GM21390 (cell line): ENCODE measurements around the gene LAMA3.

Experiments
- ATAC-seq: cut with Tn5 transposase; IDR thresholded peaks from one replicate; pipeline ENCODE4 v1.9.1; 2021; ENCODE audit not compliant: unreplicated experiment

The LAMA3 gene

GRCh38 chr18:23889907-23890306 is 200.7 kb downstream of the LAMA3 start:
- no peak for ATAC-seq

GRCh38 chr18:23890589-23890988 is 201.3 kb downstream of the LAMA3 start:
- no peak for ATAC-seq

DNA sequence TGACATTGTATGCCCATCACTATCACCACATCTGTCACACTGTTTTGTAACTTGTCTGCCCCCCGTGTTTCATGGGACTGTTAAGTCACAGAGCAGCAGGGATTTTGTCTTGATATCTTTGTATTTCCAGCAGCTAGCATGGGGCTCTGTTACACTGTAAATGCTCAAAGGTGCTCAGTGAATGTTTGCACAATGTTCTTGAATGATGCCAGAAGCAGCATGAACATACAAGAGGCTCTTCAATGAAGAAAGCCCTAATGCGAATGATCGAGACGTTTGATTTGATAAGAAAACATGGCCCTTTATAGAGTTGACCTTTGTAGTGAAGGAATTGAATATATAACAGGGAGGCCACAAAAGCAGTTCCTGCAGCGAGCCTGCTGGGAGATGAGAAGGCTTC is 204.4 kb downstream of the LAMA3 start:
- ATAC-seq = no peak

DNA sequence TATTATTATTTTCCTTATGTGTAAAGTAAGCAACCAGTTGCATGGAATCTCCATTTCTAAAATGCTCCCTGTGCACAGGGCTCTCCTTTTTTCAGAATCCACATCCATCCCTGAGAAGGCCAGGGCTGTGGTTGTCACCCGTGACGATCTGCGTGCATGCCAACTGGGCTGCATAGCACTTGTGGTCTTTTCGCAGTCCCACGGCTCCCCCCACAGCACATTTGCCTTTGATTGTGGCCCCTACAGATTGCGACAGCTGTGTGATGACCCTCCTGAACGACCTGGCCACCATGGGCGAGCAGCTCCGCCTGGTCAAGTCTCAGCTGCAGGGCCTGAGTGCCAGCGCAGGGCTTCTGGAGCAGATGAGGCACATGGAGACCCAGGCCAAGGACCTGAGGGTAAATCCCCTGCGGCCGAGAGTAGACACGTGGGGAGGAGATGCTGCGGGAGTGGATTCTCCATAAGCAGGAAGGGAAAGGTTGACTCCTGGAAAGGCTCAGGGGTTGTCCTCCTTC is 205.5 kb downstream of the LAMA3 start:
- ATAC-seq = no peak

- no peak for ATAC-seq
These were observed 208.0 kb downstream of the LAMA3 start for GRCh38 chr18:23897291-23897690.

DNA sequence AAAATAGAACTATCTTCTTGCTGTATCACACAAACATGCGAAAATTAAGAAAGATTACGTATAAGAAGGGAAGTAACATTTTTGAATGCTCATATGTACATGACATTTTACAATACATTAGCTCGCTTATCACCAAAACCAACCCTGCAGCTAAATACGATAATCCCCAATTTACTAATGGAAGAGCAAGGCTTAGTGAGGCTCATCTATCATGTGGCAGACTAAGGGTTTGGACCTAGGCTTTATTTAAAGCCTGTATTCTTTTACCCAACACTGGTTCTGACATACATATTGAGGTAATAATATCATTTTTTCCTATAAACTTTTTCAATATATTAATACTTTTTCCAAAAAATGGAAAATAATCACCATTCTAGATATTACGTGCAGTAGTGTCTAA is 208.5 kb downstream of the LAMA3 start:
- ATAC-seq = no peak

DNA sequence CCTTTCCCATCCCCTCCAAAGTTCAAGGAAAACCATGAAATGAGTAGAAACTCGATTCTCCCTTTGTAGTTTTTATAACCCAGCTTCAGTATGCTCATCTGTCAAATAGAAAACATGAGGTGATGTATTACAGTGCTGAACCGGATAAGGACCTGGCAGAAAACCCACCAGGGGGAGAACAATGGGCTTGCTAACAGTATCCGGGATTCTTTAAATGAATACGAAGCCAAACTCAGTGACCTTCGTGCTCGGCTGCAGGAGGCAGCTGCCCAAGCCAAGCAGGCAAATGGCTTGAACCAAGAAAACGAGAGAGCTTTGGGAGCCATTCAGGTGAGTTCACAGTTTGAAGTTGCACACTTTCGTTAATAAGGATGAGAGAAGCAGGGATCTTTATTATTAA is 211.7 kb downstream of the LAMA3 start:
- no peak for ATAC-seq

GRCh38 chr18:23902396-23902795 is 213.1 kb downstream of the LAMA3 start:
- ATAC-seq = no peak

DNA sequence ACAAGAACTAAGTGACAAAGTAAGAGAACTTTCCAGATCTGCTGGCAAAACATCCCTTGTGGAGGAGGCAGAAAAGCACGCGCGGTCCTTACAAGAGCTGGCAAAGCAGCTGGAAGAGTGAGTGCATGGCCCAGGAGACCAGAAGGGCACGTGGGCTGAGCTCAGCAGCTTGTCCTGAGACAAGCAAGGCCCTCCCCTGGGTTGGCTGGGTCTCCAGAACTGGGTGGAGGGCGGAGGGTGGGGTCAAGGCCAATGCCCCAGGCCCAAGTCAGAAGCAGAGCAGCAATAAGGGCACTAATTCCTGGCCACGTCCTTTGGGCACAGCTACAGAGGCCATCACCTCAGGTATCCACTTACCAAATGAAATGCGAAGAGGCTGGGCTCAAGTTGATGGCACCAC is 214.7 kb downstream of the LAMA3 start:
- ATAC-seq = no peak

DNA sequence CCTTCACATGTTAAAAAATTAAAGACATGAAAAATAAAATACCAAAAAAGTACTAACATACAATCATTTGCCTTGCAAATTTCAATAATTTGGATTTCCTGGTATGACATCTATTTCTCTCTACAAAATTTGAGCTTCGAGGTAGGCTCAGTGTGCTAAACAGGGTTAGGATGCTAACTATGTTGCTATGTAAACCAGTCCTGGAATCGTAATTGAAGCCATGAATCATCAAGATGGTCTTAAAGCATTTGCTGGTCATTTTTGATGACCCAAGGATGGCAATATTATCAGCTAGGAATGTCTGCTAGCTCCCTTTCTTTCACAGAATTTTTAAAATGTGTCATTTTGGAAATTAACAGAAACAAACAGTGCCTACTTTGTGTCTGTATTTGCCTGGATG is 217.4 kb downstream of the LAMA3 start:
- no peak for ATAC-seq

DNA sequence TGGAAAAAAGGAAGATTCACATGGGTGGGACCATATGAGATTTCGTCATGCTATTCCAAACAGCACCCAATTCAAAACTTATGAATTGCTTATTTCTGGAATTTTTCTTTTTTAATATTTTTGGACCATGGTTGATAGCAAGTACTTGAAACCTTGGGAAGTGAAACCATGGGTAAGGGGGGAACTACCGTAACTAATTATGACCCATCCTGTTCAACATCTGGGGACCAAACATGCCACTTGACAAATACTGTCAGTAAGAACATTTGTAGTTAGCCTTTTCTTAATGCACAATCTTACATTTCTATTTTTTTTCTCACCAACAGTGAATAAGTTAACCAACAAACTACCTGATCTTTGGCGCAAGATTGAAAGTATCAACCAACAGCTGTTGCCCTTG is 219.6 kb downstream of the LAMA3 start:
- no peak for ATAC-seq

- no peak for ATAC-seq
These were observed 220.8 kb downstream of the LAMA3 start for GRCh38 chr18:23910032-23910431.

GRCh38 chr18:23912356-23912755 is 223.1 kb downstream of the LAMA3 start:
- no peak for ATAC-seq

GRCh38 chr18:23916338-23916737 is 227.1 kb downstream of the LAMA3 start:
- ATAC-seq = no peak

DNA sequence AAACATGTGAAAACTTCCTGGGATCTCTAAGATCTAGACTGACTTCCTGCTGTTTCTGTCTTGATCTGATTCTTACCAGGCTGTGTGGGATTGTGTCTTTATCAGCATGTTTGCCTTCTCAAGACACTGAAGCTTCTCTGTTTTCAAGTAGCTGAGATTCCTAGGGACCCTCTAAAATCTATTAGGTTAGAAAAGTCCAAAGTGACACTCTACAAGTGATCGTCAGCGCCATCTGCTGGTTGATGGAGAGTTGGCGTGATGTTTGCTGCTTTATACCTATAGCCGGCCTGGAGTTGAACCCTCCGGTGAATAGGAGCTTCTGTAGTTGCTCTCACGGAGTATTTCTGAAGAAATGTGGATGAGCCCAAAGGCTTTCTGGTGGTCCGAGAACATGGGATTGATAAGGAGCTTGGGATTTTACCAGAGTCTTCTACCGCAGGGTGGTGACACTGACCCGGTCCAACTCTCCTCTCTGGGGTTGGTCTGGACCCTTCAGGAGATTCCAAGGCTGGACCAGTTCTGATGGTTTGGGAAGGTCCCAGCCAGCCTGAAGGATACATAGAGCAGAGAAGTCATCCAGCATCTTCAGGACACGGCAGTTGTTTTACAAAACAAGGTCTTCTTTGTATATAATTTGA is 229.3 kb downstream of the LAMA3 start:
- ATAC-seq = peak; percentile 71

GRCh38 chr18:23920054-23920453 is 230.8 kb downstream of the LAMA3 start:
- no peak for ATAC-seq

DNA sequence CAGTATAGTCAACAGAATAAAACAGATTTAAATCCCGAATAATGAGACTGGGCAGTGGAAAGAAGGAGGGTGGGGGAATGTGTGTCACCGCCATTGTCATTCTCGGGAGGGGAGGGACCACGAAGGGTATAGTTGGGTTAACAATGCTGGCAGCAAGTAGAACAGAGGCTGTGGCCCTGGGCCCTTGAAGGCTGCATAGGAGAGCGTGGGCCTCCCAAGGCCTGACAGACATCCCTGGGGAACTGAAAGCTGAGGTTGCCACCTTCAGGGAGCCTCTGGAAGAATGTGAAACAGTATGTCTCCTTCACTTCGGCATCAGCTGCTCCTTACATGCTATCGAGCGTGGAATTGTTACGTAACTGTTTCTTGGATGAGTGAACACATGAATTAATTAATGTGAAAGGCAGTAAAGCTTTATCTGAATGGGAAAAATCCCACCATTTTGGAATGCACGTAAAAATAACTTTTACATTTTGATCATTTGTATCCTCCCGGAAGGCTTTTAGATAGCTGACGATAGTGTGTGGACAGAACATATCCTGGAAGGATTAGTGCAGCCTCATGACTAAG is 232.5 kb downstream of the LAMA3 start:
- no peak for ATAC-seq

DNA sequence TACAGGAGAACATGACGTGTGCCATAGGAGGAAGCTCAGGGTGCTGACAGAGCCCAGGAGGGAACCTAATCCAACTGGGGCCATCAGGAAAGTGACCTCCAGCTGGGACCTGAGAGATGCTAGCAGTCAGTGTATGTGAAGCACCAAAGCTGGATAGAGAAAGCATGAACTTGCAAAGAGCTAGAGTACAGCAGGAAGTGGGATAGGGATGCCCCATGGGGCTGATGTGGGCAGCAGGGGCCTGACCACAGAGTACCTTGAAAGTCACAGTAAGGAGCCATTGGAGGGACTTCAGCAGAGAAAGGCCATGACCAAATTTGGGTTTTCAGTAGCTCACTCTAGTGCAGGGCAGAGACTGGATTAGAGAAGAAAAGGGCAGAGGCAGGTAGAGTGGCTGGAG is 233.7 kb downstream of the LAMA3 start:
- no peak for ATAC-seq

DNA sequence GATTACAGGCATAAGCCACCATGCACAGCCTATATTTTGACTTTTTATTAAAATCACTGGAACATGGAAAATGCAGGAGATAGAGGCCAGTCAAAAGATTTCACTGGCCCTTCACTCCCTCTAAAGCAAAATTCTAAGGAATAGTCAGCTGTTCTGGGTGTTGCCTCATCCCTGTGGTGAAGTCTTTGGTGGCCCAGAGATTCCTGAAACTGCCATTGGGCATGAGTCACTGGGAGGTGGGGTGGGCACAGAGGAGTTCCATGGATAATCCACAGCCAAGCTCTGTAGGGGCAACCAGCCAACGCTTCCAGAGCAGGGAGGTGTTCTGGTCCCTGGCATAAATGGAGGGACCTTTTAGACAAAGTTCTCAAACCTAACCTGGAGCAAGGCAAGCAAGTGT is 235.6 kb downstream of the LAMA3 start:
- ATAC-seq = no peak

DNA sequence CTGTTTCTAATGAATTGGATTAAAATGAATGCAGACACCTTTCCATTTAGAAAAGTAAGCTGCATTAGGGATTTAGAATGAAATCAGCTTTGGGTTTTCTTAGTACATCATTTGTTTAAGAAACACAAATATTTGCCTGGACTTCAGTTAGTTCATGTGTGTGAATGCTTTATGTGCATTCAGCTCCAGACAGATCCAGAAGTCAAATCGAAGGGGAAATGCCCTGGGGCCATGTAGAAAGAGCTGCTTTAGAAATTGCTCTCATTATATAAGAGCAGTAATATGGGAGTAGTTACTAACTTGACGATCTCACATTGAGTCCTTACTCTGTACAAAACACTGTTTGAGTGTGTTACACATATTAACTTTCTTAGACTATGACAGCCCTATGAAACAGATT is 237.3 kb downstream of the LAMA3 start:
- ATAC-seq = no peak

DNA sequence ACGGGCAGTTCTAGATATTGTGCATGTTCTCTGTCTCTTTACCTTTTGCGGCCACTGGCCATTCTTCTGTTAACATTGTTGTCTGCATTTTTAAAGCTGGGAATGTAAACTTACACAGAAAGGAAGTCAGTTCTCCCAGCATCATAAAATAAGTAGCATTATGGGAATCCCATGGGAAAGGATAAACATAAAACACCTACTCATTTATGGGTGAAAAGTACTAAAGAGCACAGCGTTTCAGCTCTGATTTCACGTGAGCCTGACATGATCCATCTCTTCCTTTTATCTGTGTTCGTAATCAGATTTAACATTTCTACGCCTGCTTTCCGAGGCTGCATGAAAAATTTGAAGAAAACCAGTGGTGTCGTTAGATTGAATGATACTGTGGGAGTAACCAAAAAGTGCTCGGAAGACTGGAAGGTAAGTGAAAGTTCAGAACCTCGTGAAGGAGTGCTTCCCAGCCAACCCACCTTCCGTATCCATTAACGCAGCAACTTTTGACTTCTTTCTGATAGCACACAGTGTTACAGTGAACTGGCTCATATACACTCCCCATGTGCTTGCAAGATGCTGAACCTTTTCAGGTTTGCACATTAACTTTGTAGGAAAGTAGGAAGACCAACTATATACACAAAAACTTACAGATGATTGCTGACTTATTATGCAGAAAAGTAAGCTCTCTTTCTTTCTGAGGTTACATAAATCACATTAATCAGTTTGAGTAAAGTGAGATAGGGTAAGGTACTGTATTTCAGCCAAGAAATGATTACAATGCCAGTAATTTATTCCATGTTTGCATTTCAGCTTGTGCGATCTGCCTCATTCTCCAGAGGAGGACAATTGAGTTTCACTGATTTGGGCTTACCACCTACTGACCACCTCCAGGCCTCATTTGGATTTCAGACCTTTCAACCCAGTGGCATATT is 238.8 kb downstream of the LAMA3 start:
- ATAC-seq = no peak

- ATAC-seq = no peak
These were observed 240.2 kb downstream of the LAMA3 start for GRCh38 chr18:23929362-23929930.
